Activated T-helper 1 cell treated with anti-CD3 and anti-CD28 coated beads, Interleukin-12 subunit alpha, Interleukin-12 subunit beta, Interleukin-2, Interleukin-4 antibody, amounts not matched to agents 30 ng/mL and 10 ng/mL and 1 ng/mL, durations not matched to agents 14 hours and 24 hours and 36 hours (primary cell): ENCODE measurements around the gene LDLRAD3. TPM values are rescaled to one million over a fixed set of nuclear protein-coding genes. Genes with fewer than 3 reads are reported as not detected.

Experiments
- DNase-seq: peaks from one replicate; pipeline ENCODE4 v3.0.0; 2021; ENCODE audit warnings: low spot score
- H3K27ac Mint-ChIP-seq: one replicate; pipeline ENCODE4 v1.8.0; 2021; ENCODE audit warnings: mild to moderate bottlenecking, mixed read lengths
- H3K27me3 Mint-ChIP-seq: one replicate; pipeline ENCODE4 v1.8.0; 2022; ENCODE audit warnings: mild to moderate bottlenecking, moderate library complexity, mixed read lengths; ENCODE audit not compliant: insufficient read depth
- H3K36me3 Mint-ChIP-seq: one replicate; pipeline ENCODE4 v1.8.0; 2021; ENCODE audit warnings: low read depth, mixed read lengths
- H3K4me1 Mint-ChIP-seq: one replicate; pipeline ENCODE4 v1.8.0; 2021; ENCODE audit warnings: low read depth, mixed read lengths
- H3K4me3 Mint-ChIP-seq: one replicate; pipeline ENCODE4 v1.8.0; 2021; ENCODE audit warnings: mild to moderate bottlenecking, moderate library complexity, mixed read lengths
- H3K9me3 Mint-ChIP-seq: one replicate; pipeline ENCODE4 v1.8.0; 2021; ENCODE audit warnings: mixed read lengths
- intact Hi-C: fragments of 100-400 bp; cut with micrococcal nuclease; formaldehyde crosslinking; loops from one replicate; pipeline ENCODE4 v1.15.1; 2024
- total RNA-seq: library from RNA; stranded (reverse); gene quantifications from 2 replicates; pipeline ENCODE4 v1.2.3, GENCODE V29; 2022

Gene LDLRAD3
- total RNA-seq, 1 donor from 2014 or later = 0.57 TPM

DNA sequence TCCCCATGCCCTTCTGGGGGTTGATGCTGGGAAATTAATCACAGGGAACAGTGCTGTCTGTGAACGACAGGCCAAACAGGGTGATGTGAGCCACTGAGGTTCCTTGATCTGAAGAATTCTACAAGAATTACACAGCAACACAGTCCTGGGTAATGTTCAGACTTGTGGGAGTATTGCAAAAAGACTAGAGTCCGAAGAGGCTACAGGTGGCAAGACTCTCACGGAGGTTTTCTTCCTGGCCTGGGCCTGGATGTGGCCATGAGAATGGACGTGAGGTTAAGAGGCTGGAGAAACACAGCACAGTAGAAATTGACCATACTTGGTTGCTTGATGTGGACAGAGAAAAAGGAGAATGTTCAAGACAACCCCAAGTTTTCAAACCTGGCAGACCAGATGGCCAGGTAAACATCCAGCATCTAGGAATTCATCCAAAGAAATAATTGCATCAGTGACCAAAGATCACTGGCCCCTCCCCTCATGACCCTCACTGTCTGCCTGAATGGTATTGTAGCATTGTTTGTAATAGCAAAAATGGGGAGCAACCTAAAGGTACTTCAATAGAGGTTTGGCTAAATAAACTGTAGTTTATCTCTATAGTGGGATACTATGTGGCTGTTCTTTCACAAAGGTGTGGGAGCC, 274.5 kb downstream of the LDLRAD3 start:
- DNase-seq = no peak
- intact Hi-C loops = no loop called here
- H3K27ac Mint-ChIP-seq = no peak overlapping the region
- peaks cover 2% of the 10 kb centered on the region for H3K27me3 Mint-ChIP-seq
- no peaks in the 10 kb centered on the region for H3K4me1 Mint-ChIP-seq
- peaks cover 15% of the 10 kb centered on the region for H3K9me3 Mint-ChIP-seq
- H3K36me3 Mint-ChIP-seq = no peaks in the 10 kb centered on the region
- H3K4me3 Mint-ChIP-seq = no peak overlapping the region

DNA sequence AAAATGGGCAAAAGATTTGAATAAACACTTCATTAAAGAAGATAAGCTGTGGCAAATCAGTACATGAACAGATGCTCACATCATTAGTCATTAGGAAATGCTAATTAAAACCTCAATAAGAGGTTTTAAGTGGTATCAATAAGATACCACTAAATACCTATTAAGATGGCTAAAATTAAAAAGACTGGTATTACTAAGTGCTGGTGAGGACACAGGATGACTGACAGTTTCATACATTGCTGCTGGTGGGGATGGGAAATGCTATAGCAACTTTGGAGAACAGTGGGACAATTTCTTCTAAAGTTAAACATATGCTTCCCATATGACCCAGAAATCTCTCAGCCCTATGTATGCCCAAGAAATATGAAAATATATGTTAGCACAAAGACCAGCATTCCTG, 276.1 kb downstream of the LDLRAD3 start:
- no peak for DNase-seq
- Mint-ChIP-seq H3K4me3 (no peak overlapping the region), H3K4me1 (no peaks in the 10 kb centered on the region), H3K27me3 (no peaks in the 10 kb centered on the region), H3K27ac (no peak overlapping the region), H3K9me3 (peaks cover 15% of the 10 kb centered on the region), H3K36me3 (no peaks in the 10 kb centered on the region)
- intact Hi-C loops = no loop called here

DNA sequence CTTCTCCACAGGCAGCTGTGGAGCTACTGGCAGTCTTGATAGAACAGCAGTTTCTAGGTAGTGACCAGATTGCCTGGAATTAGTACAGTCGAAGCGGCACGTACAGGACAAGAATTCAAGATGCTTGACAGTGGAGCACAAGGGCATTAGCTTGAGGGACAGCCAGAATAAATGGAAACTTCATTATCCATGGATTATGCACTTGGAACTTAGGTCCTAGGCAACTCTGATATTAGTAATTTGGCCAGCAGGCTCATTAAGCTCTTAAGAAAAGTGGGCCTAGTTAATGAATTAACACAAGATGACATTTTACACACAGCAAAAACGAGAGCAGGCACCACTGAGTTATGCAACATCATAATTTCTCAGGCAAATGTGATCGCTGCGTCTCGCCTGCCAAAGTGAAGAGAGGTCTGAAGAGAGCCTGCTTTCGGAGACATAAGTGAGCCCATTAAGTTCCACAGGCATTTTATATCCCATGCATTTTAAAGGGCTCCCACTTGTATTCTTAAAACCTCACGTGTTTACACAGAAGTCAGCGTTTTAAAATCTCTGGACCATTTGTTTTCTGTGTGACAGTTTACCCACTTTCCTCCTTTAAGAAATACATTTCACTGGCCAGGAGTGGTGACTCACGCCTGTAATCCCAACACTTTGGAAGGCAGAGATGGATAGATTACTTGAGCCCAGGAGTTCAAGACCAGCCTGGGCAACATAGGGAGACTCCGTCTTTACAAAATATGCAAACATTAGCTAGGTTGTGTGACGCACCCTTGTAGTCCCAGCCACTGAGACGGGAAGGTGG, 279.2 kb downstream of the LDLRAD3 start:
- Mint-ChIP-seq H3K9me3 (peaks cover 15% of the 10 kb centered on the region), H3K4me1 (no peaks in the 10 kb centered on the region), H3K27ac (no peak overlapping the region), H3K27me3 (no peaks in the 10 kb centered on the region), H3K36me3 (no peaks in the 10 kb centered on the region), H3K4me3 (no peak overlapping the region)
- intact Hi-C loops = no loop called here
- no peak for DNase-seq

DNA sequence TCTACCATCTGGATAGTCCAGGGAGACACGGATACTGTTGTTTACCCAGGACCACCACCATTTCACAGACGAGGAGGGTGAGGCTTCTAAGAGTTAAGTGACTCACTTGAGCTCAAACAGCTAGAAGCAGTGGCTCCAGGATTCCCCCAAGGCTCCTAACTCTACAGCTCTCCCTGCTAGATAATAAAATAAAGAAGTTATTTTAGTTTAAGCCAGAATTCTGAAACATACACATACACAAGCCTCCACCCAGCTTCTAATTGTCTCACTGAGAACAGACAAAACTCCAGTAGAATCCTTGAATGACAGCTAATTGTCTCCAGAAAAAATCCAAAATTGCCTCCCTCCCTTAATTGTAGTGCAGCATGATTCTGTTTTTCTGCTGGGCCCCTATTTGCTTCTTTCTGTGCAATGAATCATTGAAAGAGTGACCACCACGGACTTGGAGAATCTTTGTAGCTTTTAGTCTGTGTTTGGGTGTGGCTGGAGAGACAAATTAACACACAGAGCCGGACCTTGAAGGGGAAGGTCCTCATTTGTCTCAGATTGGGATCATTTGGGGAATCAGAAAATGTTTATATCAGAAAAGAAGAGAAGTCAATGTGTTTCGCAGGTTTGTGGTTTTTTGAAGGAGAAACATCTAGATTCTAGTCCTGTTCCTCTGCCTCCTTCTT, 280.5 kb downstream of the LDLRAD3 start:
- Mint-ChIP-seq H3K27me3 (no peaks in the 10 kb centered on the region), H3K9me3 (peaks cover 13% of the 10 kb centered on the region), H3K4me3 (no peak overlapping the region), H3K36me3 (no peaks in the 10 kb centered on the region), H3K27ac (no peak overlapping the region), H3K4me1 (no peaks in the 10 kb centered on the region)
- no peak for DNase-seq
- intact Hi-C loops = no loop called here

DNA sequence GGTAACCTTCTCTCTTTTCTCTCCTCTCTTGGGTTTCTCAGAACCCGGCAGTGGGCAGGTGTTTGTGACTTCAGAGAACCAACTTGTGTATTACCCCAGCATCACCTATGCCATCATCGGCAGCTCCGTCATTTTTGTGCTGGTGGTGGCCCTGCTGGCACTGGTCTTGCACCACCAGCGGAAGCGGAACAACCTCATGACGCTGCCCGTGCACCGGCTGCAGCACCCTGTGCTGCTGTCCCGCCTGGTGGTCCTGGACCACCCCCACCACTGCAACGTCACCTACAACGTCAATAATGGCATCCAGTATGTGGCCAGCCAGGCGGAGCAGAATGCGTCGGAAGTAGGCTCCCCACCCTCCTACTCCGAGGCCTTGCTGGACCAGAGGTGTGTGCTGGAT, 283.2 kb downstream of the LDLRAD3 start:
- no peak overlapping the region for H3K4me3 Mint-ChIP-seq
- no peak for DNase-seq
- no peaks in the 10 kb centered on the region for H3K9me3 Mint-ChIP-seq
- no peaks in the 10 kb centered on the region for H3K4me1 Mint-ChIP-seq
- H3K27ac Mint-ChIP-seq = no peak overlapping the region
- intact Hi-C loops = no loop called here
- no peaks in the 10 kb centered on the region for H3K36me3 Mint-ChIP-seq
- no peaks in the 10 kb centered on the region for H3K27me3 Mint-ChIP-seq

DNA sequence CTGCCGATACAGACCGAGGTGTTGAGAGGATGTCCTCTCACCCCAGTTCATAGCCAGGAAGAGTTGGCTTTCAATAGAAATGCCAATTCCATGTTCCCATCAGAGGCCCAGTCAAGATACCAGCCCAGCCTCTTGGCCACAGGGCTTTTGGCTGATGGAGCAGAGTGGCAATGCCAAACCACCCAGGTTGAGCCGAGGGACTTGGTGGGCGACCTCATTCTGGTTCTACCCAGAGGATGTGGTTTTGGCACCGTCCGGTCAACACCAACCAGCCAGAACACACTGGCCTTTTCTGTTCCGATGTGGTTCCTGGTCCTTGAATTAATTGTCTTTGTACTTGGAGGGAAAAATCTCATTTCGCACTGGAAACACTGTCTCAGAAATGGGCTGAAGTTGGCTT, 284.8 kb downstream of the LDLRAD3 start:
- H3K4me1 Mint-ChIP-seq = no peaks in the 10 kb centered on the region
- H3K27me3 Mint-ChIP-seq = no peaks in the 10 kb centered on the region
- no peaks in the 10 kb centered on the region for H3K9me3 Mint-ChIP-seq
- no peaks in the 10 kb centered on the region for H3K36me3 Mint-ChIP-seq
- H3K4me3 Mint-ChIP-seq = no peak overlapping the region
- no peak overlapping the region for H3K27ac Mint-ChIP-seq
- DNase-seq = no peak
- intact Hi-C loops = no loop called here

DNA sequence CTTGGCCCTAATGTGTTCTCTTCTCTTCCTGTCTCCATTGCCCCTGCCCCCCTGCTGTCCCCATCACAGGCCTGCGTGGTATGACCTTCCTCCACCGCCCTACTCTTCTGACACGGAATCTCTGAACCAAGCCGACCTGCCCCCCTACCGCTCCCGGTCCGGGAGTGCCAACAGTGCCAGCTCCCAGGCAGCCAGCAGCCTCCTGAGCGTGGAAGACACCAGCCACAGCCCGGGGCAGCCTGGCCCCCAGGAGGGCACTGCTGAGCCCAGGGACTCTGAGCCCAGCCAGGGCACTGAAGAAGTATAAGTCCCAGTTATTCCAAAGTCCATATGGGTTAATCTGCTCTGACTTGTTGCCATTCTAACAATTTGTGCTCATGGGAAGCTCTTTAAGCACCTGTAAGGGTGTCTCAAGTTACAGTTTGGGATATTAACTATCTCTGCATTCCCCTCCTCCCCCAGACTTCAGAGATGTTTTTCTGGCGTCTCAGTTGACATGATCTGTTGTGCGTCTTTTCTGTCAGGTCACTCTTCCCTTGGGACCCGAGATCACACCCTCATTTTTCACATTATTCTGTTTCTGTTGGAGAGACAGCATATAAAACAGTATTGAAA, 285.3 kb downstream of the LDLRAD3 start:
- intact Hi-C loops = no loop called here
- Mint-ChIP-seq H3K4me1 (no peaks in the 10 kb centered on the region), H3K27me3 (no peaks in the 10 kb centered on the region), H3K9me3 (no peaks in the 10 kb centered on the region), H3K27ac (no peak overlapping the region), H3K4me3 (no peak overlapping the region), H3K36me3 (no peaks in the 10 kb centered on the region)
- no peak for DNase-seq

DNA sequence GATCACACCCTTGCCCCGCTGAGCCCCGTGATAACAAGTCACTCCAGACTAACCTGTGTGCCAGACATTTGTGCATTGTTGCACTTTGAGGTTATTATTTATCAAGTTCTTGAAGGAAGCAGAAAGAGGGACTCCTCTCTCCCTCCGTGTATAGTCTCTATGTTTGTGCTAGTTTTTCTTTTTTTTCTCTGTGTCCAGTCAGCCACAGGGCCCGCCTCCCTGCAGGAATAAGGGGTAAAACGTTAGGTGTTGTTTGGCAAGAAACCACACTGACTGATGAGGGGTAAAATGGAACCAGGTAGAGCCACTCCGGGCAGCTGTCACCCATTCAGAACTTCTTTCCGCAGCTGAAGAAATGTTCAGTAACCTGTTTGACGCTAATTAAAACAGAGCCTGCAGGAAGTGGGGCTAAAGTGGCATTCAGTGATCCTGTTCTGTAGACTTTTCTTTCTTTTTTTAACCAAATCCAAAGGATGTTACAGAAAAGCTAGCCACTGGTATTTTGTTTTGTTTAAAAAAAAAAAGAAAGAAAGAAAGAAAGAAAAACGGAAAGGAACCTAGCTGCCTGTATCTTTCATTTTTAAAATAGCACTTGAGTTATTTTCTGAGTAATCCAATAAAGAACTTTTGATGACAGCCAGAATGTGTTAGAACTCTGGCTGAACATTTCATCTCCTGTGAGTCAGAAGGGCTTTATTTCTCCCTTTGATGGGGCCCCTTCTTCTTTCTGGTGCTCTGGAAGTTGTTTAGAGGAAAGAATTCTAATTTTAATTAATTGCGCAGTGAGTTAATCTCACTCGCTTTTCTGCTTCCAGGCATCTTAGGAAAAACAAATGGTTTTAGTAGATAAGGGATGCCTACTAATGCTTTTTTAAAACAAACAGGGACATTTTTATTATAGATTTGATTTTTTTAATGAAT, 287.2 kb downstream of the LDLRAD3 start:
- Mint-ChIP-seq H3K36me3 (no peaks in the 10 kb centered on the region), H3K27me3 (no peaks in the 10 kb centered on the region), H3K27ac (no peak overlapping the region), H3K4me3 (no peak overlapping the region), H3K9me3 (no peaks in the 10 kb centered on the region), H3K4me1 (no peaks in the 10 kb centered on the region)
- DNase-seq = no peak
- intact Hi-C loops = no loop called here

DNA sequence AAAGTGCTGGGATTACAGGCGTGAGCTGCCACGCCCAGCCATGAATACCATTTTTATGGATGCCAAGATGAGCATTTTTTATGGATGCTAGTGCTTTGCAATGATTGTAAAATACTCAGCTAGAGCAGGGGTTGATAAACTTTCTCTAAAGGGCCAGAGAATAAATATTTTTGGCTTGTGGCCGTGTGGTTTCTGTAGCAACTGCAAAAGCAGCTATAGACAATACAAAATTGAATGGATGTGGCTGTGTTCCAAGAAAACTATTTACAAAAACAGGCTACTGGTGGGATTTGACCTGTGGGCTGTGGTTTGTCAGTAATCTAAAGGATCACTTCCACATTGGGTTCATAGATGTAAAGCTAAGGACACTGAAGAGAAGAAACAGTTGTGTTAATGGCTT, 289.3 kb downstream of the LDLRAD3 start:
- Mint-ChIP-seq H3K4me1 (no peaks in the 10 kb centered on the region), H3K36me3 (no peaks in the 10 kb centered on the region), H3K9me3 (no peaks in the 10 kb centered on the region), H3K27ac (no peak overlapping the region), H3K4me3 (no peak overlapping the region), H3K27me3 (no peaks in the 10 kb centered on the region)
- DNase-seq = no peak
- intact Hi-C loops = no loop called here

DNA sequence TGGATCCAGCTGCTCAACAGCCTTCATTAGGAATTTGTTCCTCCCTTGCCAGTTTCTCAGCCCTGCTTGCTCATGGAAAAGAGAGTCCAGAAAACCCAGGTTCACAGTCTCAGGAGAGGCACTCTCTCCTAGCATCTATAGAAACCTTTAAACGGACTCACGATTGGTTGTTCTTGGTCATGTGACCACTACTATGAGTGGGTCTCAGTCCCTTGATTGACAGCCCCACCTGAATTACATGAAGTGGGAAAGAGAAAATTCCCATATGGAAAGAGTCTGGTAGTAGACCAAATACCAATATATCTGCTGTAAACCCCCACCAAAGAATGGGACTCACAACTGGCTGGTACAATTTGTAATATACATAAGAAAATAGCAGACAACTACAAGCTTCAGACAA, 291.0 kb downstream of the LDLRAD3 start:
- no peak overlapping the region for H3K4me3 Mint-ChIP-seq
- no peaks in the 10 kb centered on the region for H3K9me3 Mint-ChIP-seq
- H3K27ac Mint-ChIP-seq = no peak overlapping the region
- no peaks in the 10 kb centered on the region for H3K4me1 Mint-ChIP-seq
- no peak for DNase-seq
- H3K27me3 Mint-ChIP-seq = no peaks in the 10 kb centered on the region
- H3K36me3 Mint-ChIP-seq = no peaks in the 10 kb centered on the region
- intact Hi-C loops = no loop called here

DNA sequence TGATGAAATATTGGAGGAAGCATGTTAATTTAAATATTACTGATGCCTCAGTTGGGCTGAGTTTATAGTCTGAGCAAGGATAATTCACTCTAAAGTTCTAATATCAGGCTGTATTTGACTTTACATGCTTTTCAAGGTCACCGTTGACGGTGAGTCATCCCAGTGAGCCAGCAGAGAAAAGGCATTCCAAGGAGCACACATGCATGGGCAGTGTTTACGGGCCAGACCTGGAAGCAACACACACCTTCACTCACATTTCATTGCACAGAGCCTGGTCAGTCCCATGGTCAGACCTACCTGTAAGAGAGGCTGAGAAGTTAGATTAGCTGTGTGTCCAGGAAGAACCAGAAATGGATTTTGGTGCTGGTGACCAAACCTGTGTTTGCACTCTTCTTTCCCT, 291.9 kb downstream of the LDLRAD3 start:
- H3K9me3 Mint-ChIP-seq = no peaks in the 10 kb centered on the region
- intact Hi-C loops = no loop called here

DNA sequence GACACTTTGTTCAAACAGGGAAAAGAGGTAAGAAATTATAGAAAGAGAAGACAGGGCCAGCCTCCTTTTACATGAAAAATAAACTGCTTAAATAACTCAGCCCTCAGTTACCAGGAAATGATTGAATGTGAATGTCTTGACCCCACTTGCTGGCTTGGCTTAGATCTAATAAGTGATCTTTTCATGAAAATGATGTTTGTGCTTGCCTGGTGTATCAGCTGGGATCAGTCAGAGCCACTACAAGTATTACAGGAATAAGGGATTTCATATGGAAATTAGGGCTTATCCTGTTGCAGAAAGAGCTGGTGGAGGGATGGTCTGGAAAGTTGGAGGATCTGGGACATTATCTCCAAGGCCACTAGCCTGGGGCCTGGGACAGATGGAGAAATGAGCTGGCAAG, 293.5 kb downstream of the LDLRAD3 start:
- intact Hi-C loops = no loop called here
- Mint-ChIP-seq H3K27ac (no peak overlapping the region), H3K4me3 (no peak overlapping the region), H3K9me3 (no peaks in the 10 kb centered on the region), H3K27me3 (no peaks in the 10 kb centered on the region), H3K4me1 (no peaks in the 10 kb centered on the region), H3K36me3 (no peaks in the 10 kb centered on the region)
- no peak for DNase-seq

More for the DNA sequence above, 291.9 kb downstream of the LDLRAD3 start:
- Mint-ChIP-seq H3K4me3 (no peak overlapping the region), H3K36me3 (no peaks in the 10 kb centered on the region), H3K27ac (no peak overlapping the region), H3K4me1 (no peaks in the 10 kb centered on the region), H3K27me3 (no peaks in the 10 kb centered on the region)
- no peak for DNase-seq
